ENCODE data around the gene BEX2.
"Not testable (repeated sequence)": the region's sequence is repeated elsewhere in the genome, so short reads cannot be mapped to it uniquely, and the experiment has no call there.

BEX2 gene

GRCh38 chrX:103310555-103311398 lies at the start of gene BEX2:
Gene BEX2 (minus strand): TSS chrX:103310990. CDS start chrX:103309976, 1,014 bp downstream.
- DNase-seq, result peak; percentile 82

GRCh38 chrX:103360092-103360491 lies 49.3 kb upstream of the BEX2 start:
- no peak for DNase-seq

DNA sequence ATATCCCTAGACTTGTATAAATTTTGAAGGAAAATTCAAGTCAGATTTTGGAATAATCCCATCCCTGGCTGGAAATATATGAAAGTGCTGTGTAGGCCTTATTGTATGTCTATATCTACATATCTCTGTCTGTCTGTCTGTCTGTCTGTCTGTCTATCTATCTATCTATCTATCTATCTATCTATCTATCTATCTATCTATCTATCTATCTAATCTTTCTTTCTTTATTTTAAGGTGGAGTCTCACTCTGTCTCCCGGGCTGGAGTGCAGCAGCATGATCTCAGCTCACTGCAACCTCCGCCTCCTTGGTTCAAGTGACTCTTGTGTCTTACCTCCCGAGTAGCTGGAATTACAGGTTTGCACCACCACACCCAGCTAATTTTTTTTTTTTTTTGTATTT lies 48.8 kb upstream of the BEX2 start:
- not testable (repeated sequence) for DNase-seq

DNA sequence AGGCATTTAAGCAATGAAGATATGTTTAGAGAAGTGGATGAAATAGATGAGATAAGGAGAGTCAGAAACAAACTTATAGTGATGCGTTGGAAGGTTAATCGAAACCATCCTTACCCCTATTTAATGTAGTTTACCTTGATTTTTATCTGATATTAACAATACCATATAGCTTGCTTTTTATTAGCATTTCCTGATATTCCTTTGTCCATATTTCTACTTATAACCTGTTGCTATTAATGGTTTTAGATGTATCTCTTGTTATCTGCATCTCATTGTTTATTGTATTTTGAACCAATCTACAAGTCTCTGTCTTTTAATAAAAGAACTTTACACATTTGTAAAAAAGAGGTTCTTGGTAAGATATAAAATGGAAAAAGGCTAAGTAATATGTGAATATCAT lies 47.1 kb upstream of the BEX2 start:
- DNase-seq, result no peak

- DNase-seq, result no peak
Measured at GRCh38 chrX:103356858-103357257, 46.1 kb upstream of the BEX2 start.

GRCh38 chrX:103356130-103356798 lies 45.5 kb upstream of the BEX2 start, which contains the start of gene TCEAL9:
Gene TCEAL9 (plus strand): TSS chrX:103356506. CDS start chrX:103357685, 1,179 bp downstream.
- DNase-seq, result peak; percentile 46

- no peak for DNase-seq
Measured at GRCh38 chrX:103347682-103348397, 37.0 kb upstream of the BEX2 start.

- DNase-seq, result no peak
Measured at GRCh38 chrX:103344606-103345005, 33.8 kb upstream of the BEX2 start.

DNA sequence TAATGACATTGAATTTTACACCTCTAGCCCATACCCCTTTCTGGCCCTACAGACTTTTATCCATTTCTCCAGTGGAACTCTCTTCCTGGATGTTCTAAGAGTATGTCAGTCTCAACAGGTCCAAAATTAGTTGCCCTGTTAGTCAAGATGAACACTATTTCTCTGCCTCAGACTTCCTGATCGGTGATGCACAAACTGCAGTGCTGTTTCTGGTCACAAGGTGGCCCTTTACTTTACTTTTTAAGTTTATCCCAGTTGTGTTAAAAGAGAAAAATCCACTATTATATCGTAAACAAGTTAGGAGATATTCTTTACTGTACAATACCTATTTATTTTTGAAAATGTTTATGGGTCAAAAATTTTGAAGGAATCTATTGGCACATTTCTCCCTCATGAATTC lies 32.3 kb upstream of the BEX2 start:
- DNase-seq, result no peak

- no peak for DNase-seq
Measured at GRCh38 chrX:103338663-103339062, 27.9 kb upstream of the BEX2 start.

DNA sequence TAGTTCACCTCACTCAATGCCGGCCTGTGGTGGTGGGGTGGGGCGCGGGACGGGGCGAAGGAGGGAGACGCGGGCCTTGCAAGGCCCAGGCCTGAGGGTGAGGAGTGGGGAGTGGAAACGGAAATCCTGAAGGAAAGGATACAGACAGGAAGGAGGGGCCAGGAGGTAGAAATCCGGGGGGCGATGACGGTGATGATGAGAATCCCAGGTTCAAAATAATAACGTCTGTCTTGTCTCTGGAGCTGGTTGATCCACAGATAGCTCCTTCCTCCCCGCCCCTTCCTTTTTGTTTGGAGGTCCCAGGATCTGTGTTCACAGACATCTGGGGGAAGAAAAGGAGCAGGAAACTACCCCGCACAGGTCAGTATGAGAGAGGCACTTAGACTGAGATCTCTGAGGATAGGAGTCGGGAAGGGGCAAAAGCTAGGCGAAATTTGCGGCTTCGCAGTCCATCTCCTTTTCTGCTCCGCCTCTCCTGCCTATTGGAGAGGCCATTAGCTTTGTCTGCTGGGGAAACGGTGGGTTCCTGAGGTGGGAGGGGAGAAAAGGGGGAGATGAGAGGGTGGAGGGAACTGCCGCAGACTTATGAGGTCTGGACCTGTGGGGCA lies 20.0 kb upstream of the BEX2 start:
- no peak for DNase-seq

DNA sequence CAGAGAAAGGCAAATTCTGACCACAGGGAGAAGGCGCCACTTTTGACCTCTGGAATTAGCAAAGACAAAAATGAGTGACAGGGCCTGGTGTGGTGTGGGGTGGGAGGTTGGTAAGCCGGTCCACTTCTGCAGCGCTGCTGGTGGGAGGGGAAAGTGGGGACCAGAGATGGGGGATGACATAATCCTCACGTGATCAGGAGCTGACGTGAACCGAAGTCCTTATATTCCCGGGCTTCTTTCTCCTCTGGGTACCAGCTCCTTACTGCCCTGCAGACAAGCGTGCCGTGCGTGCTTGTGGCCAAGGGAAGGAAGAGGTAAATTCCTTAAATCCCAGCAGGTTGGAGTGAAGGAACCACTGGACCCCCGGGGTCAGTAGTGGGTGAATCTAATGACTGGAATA lies 19.2 kb upstream of the BEX2 start, which contains the start of gene TCEAL7:
TCEAL7 (plus strand) TSS at position 249 of the 400 bp plus-strand sequence. CDS start 1,165 bp downstream, outside the sequence.
- DNase-seq, result no peak

DNA sequence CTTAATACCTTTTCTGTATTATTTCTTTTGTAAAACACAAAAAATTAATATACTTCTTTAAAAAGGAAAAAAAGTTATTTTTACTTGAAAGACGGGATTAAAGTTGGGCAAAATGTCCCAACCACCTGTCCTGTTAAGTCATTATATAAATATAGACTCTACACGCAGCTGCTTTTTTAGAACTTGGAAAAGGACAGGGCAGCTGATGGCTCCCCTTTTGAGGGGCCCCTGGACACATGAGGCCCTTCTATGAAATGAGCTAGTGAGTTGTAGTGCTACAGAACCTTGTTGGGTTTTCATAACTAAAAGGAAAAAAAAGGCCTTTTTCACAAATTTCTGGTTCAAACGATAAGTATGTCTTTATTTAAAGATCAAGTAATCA lies 600 bp upstream of the BEX2 start:
- no peak for DNase-seq

DNA sequence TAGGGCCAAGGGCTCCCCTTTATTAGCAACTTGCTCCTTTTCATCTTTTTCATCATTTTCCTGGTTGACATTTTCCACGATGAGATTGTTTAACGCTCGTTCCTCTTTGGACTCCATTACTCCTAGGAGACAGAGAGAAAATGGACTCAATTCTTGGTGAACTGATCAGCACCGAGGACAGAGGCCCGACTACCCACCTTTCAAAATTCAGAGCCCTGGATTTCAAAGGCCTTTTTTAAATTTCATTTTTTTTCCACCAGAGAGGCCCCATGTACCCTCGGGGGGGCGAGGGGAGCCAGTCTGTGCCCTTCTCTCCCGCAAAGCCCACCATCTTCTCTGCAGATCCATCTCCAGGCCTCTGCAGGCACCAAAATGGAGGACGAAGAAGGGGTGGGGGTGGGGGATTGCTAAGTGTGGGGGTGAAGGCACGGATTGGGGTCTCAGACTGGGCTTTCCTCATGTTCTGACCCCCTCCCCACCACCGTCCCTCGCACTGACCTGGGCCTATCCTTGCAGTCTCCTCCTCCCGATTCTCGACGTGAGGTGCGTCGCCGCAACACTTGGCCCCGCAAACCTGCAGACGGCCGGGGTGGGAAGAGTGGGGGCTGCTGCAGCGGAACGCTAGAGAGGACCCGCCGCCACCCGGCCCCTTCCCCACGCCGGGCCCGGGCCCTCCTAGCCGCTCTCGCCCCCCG lies 783 bp downstream of the BEX2 start:
- DNase-seq, result no peak

DNA sequence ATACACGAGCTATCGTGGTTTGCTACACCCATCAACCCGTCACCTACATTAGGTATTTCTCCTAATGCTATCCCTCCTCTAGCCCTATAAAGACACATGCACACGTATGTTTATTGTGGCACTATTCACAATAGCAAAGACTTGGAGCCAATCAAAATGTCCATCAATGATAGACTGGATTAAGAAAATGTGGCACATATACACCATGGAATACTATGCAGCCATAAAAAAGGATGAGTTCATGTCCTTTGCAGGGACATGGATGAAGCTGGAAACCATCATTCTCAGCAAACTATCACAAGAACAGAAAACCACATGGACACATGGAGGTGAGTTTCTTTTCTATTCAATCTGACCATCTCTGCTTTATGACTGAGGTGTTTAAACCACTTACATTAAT lies 5.1 kb downstream of the BEX2 start:
- not testable (repeated sequence) for DNase-seq

DNA sequence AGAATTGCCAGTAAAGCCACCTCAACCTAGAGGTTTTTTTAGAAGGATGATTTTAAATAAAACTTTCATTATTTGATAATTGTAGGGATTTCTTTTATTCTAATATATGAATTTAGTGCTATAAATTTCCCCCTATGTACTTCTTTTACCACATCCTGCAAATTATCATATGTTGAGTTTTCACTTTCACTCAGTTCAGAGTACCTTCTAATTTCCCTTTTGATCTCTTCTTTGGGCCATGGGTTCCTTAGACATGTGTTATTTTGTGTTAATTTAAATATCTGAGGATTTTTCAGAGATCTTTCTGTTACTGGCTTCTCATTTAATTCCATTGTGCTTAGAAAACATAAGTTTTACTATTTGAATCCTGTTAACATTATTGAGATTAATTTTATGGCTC lies 6.1 kb downstream of the BEX2 start:
- no peak for DNase-seq

GRCh38 chrX:103293118-103293517 lies 17.7 kb downstream of the BEX2 start:
- no peak for DNase-seq

- no peak for DNase-seq
Measured at GRCh38 chrX:103279624-103280023, 31.2 kb downstream of the BEX2 start.

DNA sequence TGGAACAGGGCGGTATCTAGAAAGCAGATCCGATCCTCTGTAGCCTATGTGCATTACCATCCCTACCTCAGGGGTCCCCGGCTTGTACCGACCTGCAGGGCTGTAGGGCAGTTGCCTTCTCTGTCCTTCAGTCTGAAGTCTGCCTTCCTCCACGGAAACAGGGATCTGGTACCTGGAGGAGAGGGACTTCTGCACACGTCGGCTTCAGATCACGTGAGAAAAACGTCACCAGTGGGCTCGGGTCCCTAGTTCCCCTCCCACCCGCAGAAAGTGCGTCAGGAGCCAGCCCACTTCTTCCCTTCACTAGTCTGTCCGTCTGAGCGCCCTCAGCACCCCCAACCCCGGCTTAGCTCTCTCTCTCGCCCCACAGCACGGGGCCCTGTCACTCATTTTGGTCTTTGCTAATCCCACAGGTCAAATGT lies 34.2 kb downstream of the BEX2 start, which contains the start of gene TCEAL5:
TCEAL5 (minus strand) TSS at position 170 of the 422 bp plus-strand sequence. CDS start 2,187 bp downstream, outside the sequence.
- no peak for DNase-seq

DNA sequence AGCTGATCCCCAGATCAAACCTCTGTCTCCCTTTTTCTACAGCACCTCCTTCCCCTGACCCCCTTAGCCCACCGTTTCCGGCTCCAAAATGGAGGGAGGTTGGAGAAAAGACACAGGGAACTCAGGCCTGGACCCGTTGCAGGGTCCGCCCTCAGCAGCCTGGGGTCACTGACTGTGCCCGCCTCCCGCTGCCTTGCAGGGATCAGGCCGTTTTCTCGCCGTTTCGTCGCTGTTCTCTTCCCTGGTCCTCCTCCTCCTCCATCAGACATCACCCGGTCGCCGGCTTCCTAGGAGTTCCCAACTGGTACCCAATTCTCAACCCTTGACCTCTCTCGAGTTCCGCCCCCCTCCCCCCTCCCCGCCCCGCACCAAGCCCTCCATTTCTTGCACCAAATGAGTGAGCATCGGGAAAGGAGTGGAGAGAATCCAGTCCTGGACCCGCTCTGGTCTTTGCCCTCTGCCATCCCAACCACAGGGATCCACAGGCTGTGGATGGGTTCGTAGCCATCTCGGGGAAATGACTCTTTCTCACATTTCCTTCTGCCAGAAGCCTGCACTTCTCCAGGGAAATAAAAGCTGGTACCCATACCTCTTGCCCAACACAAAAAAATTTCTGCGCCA lies 34.7 kb downstream of the BEX2 start:
- DNase-seq, result no peak

- no peak for DNase-seq
Measured at GRCh38 chrX:103274284-103274683, 36.5 kb downstream of the BEX2 start.
